HG03439 (cell line): Measurements from ENCODE around the gene DAPK1.
"Not testable (repeated sequence)": the region's sequence is repeated elsewhere in the genome, so short reads cannot be mapped to it uniquely, and the experiment has no call there.

Experiments
- ATAC-seq: cut with Tn5 transposase; IDR thresholded peaks from one replicate; pipeline ENCODE4 v1.9.1; 2021; ENCODE audit warnings: mild to moderate bottlenecking, moderate library complexity; ENCODE audit not compliant: unreplicated experiment

DAPK1 gene

GRCh38 chr9:87725900-87726709 is 228.4 kb downstream of the DAPK1 start, which contains the start of gene CTSL:
Gene CTSL, plus strand, starts transcription at chr9:87726119. Its CDS starts 1,485 bp downstream, at chr9:87727604.
- no peak for ATAC-seq

DNA sequence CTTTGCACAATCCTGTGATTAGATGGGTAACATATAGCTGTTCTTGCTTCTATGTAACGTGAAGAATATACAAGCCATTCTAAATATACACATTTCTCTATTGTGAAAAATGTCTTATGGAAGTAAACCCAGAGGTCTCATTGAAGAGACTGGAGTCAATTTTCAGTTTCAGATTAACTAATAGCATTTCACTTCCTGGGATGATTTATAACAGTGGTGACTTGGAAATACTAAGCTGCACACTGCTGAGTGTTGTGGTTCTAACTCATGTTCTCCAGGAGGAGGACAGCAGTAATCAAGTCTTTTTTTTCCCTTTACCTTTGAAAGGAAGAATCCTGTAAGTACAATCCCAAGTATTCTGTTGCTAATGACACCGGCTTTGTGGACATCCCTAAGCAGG is 231.6 kb downstream of the DAPK1 start:
- no peak for ATAC-seq

GRCh38 chr9:87731321-87731720 is 233.7 kb downstream of the DAPK1 start:
- no peak for ATAC-seq

- ATAC-seq = no peak
Observed at GRCh38 chr9:87732344-87732743, 234.7 kb downstream of the DAPK1 start.

GRCh38 chr9:87732756-87733155 is 235.1 kb downstream of the DAPK1 start:
- ATAC-seq = no peak

DNA sequence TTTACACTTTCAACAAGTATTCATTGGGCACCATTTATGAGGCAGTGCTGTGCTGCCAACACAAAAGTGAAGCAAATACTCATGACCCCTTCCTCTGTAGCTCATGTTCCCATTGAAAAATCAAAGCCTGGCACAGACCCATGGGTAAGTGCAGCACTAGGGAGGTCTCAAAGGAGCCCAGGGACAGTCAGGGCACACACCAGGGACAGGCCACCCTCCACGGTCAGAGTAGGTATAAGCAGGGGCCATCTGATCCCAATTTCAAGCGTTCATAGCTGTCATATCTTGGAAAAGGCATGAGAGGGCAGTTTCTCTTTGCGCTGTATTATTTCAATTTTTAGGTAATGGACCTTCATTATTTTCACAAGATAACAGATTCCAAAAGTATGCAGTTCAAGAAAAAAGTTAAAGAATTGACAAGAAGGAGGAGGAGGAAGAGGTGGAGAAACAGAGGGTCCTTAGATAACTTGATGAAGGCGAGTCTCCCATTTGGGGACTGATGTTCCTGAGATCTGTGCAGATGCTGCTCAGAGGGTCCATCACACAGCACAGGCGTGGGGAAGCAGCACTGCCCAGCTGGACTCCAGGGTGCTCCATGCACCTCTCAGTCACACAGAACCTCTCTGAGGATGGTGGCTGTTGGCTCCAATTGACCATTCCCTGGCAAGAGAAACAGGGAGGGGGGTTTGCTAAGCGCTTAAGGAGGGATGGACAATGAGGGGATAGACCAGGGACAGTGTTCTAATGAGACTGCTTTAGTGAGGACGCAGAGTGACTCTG is 235.8 kb downstream of the DAPK1 start:
- no peak for ATAC-seq

GRCh38 chr9:87734106-87734505 is 236.4 kb downstream of the DAPK1 start:
- ATAC-seq = no peak

DNA sequence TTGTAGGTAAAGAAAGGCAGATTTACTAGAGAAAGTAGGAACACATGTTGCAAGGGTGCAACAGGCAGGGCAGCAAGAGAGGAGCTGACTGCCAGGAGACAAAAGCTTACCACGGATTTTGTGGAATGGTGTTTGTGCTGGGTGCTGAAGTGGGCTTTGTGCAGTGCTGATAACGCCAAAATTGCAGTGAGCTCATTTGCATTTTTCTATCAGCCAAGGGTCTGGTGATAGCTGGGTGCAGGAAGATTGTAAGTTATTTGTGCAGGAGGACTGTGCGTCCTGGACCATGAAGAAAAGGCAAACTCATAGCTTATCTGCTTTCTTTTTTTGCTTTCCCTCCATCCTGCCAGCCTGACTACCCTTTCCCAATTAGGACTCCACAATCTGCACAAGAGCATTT is 241.9 kb downstream of the DAPK1 start:
- no peak for ATAC-seq

GRCh38 chr9:87740209-87740608 is 242.5 kb downstream of the DAPK1 start:
- no peak for ATAC-seq

- ATAC-seq = no peak
Observed at GRCh38 chr9:87741326-87741725, 243.7 kb downstream of the DAPK1 start.

DNA sequence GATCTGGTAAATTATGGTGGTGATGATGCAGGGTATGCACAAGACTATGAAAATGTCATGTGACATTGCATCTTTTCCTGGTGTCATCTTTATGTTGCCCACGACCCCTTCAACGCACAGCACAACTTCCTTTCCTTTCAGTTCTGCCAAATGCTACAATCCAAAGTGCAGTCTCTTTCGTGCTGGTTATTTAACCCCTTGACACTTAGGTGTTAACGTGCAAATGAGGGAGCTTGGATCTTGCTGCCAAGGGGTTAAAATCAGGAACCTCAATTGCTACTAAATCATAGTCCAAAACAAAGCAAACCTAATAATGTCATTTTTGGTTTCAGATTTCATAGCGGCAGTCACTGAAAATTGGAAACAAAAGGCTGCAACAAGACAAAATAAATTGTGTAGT is 244.2 kb downstream of the DAPK1 start:
- ATAC-seq = no peak

DNA sequence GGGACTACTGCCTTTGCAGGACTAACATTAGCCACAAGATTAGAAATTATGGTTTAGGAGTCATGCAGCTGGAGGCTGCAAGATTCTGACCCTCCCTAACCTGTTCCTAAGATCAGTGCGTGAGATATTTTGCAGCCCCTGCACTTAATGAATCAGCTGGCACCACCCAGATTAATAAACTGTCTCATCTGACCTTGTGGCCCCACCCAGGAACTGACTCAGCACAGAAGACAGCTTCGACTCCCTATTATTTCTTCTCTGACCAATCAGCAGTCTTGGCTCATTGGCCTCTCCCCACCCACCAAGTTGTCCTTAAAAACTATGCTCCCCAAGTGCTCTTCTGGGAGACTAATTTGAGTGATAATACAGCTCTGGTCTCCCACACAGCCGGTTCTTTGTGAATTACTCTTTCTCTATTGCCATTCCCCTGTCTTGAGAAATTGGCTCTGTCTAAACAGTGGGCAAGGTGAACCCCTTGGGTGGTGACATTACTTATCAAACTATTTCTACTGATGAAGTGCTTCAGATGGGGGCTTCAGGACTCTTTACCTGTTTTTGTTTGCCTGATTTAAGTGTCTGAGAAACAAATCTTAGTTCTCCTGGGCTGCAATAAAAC is 245.3 kb downstream of the DAPK1 start:
- ATAC-seq = no peak

- not testable (repeated sequence) for ATAC-seq
Observed at GRCh38 chr9:87744247-87744646, 246.6 kb downstream of the DAPK1 start.

- ATAC-seq = no peak
Observed at GRCh38 chr9:87746186-87746585, 248.5 kb downstream of the DAPK1 start.

GRCh38 chr9:87748881-87749280 is 251.2 kb downstream of the DAPK1 start:
- no peak for ATAC-seq

DNA sequence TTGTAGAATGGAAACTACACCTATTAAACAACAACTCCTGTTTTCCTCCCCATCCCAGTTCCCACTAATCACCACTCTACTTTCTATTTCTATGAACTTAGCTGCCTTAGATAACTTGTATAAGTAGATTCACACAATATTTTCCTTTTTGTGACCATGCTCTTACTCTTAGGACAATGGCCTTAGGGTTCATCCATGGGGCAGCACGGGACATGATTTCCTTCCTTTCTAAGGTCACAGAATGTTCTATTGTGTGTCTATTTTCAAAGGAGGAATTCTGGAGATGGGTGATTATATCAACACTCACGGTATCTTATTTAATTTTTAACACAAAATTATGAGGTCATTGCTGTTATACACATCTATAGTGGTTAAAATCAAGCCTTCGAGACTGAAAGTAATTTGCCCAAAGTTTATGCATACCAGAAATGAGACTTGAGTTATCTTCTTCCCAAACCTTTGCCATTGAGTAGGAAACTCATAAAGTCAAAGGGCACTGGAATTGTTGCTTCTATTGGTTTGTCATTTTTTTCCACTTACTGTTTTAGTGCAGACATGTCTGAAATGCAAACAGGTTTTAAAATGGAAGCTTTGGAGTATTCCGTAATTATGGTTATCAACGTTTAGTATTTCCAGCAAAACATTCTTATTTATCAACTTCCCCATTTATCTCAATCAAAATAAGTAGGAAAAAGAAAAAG is 251.8 kb downstream of the DAPK1 start:
- ATAC-seq = no peak

DNA sequence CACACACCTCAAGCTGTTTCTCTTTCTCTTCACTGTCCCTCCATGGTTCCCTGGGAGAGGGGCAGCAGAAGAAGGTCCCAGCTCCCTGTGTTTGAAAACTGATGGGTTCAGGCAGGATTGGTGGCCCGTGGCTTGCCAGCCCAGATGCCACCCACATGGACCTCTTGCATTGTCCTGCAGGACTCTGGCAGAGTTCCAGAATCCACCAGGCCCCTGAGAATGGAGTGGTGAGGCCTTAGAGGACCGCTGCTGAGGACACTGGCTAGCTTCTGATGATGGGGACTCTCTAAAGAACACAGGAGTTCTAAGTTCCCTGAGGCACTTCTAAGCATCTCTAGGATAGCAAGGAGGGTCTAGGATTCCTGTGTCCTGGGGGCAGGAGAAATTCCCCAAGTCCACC is 253.1 kb downstream of the DAPK1 start:
- no peak for ATAC-seq

DNA sequence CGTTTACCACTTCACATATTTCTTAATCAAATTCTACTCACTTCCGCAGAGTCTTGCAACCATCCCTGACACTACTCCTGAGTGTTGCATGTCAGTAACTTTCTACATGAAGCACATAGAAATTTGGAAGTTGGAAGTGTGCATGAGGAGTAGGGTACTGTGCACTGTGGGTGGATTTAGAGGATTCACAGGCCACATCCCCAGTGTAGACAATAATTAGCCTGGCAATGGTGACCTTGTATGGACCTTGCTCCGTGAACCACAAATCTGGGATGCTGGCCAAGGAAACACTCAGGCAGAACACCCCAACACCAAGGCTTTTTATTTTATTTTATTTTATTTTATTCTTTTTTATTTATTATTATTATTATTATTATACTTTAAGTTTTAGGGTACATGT is 253.8 kb downstream of the DAPK1 start:
- ATAC-seq = no peak

GRCh38 chr9:87751868-87752267 is 254.2 kb downstream of the DAPK1 start:
- no peak for ATAC-seq

DNA sequence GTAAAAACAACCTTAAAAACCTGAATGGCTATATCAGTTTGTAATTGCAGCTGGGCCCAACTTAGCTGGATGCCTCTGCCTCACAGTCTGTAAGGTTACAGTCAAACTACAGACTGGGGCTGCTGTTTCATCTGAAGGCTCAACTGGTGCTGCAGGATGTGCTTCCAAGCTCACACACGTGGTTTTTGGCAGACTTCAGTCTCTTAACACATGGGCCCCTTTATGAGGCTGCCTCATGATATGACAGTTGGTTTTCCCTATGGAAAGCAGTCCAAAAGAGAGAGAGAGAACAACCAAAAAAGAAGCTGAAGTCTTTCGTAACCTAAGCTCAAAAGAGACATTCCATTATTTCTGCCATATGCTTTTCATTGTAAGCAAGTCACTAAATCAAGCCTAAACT is 255.6 kb downstream of the DAPK1 start:
- no peak for ATAC-seq
